Measurements from ENCODE around the gene LARGE1.

GRCh38 chr22:33597274-33597985, 322.8 kb downstream of the LARGE1 start:
- no peak for TF ChIP-seq CTCF (conservative IDR thresholded peaks at IDR 0.05; ENCODE audit: low read length)
- no peak for TF ChIP-seq EZH2phosphoT487 (IDR thresholded peaks at IDR 0.05; ENCODE audit: borderline replicate concordance)
